ENCODE results near the gene TOR1B. TPM values are rescaled to one million over a fixed set of nuclear protein-coding genes. Genes with fewer than 3 reads are reported as not detected.

The TOR1B gene
- total RNA-seq, 1 donor from 2014 or later = 15.7 TPM

Other genes with a start within 250 kb of the TOR1B start
- 2.2 TPM for gene C9orf50, start 182.1 kb upstream of the TOR1B start, total RNA-seq
- gene NTMT1, start 177.0 kb upstream of the TOR1B start, total RNA-seq = 28.0 TPM
- 18.6 TPM for gene ASB6, start 161.0 kb upstream of the TOR1B start, total RNA-seq
- 13.2 TPM for gene PRRX2, start 137.5 kb upstream of the TOR1B start, total RNA-seq
- 23.3 TPM for gene PTGES, start 50.1 kb upstream of the TOR1B start, total RNA-seq
- gene TOR1A, start 21.0 kb downstream of the TOR1B start, total RNA-seq = 24.6 TPM
- gene C9orf78, start 32.1 kb downstream of the TOR1B start, total RNA-seq = 38.6 TPM
- 28.7 TPM for gene USP20, start 32.3 kb downstream of the TOR1B start, total RNA-seq
- gene FNBP1, start 240.0 kb downstream of the TOR1B start, total RNA-seq = 132 TPM